ENCODE measurements around the gene OTX1. TPM values are rescaled to one million over a fixed set of nuclear protein-coding genes. Genes with fewer than 3 reads are reported as not detected.

OTX1 gene
- total RNA-seq, 1 experiment from 2014 or later = 14.4 TPM

GRCh38 chr2:63051795-63052333, 1.2 kb downstream of the OTX1 start:
- Histone ChIP-seq H3K27me3 (replicated peaks; ENCODE audit: control insufficient read depth, insufficient read depth, low read length) (no peaks in the 10 kb centered on the region), H3K36me3 (ENCODE audit: control insufficient read depth, insufficient read depth, low read length) (peaks cover 6% of the 10 kb centered on the region), H3K9me3 (0 out of 2 replicates have a peak, but pooled peaks cover 3% of the 10 kb centered on the region), H3K4me1 (no peaks in the 10 kb centered on the region), H3K4me3 (ENCODE audit: low read depth, low read length) (peak overlapping the region; percentile 52)
- Mint-ChIP-seq H3K36me3 (ENCODE audit: insufficient read depth, unreplicated experiment) (peaks cover 58% of the 10 kb centered on the region), H3K4me3 (ENCODE audit: unreplicated experiment) (peak overlapping the region; percentile 85), H3K27ac (ENCODE audit: unreplicated experiment) (peak overlapping the region; percentile 89), H3K4me1 (ENCODE audit: low read depth, unreplicated experiment) (no peaks in the 10 kb centered on the region), H3K27me3 (ENCODE audit: insufficient read depth, unreplicated experiment) (no peaks in the 10 kb centered on the region), H3K9me3 (ENCODE audit: unreplicated experiment) (no peaks in the 10 kb centered on the region)
- TF ChIP-seq, protein P1, sequence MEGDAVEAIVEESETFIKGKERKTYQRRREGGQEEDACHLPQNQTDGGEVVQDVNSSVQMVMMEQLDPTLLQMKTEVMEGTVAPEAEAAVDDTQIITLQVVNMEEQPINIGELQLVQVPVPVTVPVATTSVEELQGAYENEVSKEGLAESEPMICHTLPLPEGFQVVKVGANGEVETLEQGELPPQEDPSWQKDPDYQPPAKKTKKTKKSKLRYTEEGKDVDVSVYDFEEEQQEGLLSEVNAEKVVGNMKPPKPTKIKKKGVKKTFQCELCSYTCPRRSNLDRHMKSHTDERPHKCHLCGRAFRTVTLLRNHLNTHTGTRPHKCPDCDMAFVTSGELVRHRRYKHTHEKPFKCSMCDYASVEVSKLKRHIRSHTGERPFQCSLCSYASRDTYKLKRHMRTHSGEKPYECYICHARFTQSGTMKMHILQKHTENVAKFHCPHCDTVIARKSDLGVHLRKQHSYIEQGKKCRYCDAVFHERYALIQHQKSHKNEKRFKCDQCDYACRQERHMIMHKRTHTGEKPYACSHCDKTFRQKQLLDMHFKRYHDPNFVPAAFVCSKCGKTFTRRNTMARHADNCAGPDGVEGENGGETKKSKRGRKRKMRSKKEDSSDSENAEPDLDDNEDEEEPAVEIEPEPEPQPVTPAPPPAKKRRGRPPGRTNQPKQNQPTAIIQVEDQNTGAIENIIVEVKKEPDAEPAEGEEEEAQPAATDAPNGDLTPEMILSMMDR (IDR thresholded peaks at IDR 0.05; ENCODE audit: insufficient read depth in 1 of 2, low read depth in 1 of 2, low read length in 1 of 2, severe bottlenecking in 1 of 2, unreplicated experiment in 1 of 2) = no peak
- BruUV-seq (replicated peaks) = no TSS peak
- POLR2A ChIA-PET = interaction anchor here (0.6 kb wide), 1 partner anchor 812 kb away, joined by 4 read pairs; no protein-coding TSS in a partner anchor
- peak in 1 of 2 experiments; percentile 30 for DNase-seq
- CTCF ChIA-PET = interaction anchor here (0.6 kb wide), 1 partner anchor 1256 kb away, joined by 3 read pairs; no protein-coding TSS in a partner anchor
- intact Hi-C loops (cut with micrococcal nuclease; ENCODE audit: unreplicated experiment) = loop anchor here (2.0 kb wide), 1 partner anchor 141 kb away; no protein-coding TSS in a partner anchor

DNA sequence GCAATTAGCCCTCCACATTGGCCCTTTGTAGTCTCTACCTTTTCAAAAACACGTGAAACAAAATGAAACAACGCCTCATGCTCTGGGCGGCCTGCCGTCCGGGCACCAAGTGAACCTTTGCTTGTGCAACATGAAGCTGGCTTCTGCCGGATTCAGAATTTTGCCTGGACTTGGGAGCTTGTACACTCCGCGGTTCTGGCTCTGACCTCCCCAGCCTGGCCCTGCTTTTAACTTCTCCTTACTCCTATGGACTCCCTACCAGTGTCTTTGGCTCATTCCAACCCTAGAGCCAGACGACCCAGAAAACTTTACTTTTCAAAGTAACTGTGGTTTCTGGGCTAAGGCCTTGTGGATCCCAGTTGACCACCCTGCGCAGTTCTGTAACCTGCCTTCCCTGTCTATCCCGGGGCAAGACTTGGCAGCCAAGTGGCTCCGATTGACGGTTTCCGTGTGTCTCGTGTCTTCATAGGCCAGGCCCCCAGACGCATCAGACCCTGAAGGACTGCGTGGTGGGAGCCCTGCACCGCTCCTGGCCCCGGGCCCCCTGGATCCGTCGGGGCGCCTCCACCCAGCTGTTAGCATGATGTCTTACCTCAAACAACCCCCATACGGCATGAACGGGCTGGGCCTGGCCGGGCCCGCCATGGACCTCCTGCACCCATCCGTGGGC, 1.9 kb downstream of the OTX1 start:
- no TSS peak for BruUV-seq (replicated peaks)
- TF ChIP-seq, protein P1 (IDR thresholded peaks at IDR 0.05; ENCODE audit: insufficient read depth in 1 of 2, low read depth in 1 of 2, low read length in 1 of 2, severe bottlenecking in 1 of 2, unreplicated experiment in 1 of 2) = no peak
- H3K9me3 ChIP-seq = 0 out of 2 replicates have a peak, but pooled peaks cover 3% of the 10 kb centered on the region
- no peaks in the 10 kb centered on the region for H3K4me1 ChIP-seq
- DNase-seq = peak in 1 of 2 experiments; percentile 38
- H3K36me3 ChIP-seq (ENCODE audit: control insufficient read depth, insufficient read depth, low read length) = peaks cover 6% of the 10 kb centered on the region
- Mint-ChIP-seq H3K27ac (ENCODE audit: unreplicated experiment) (peak overlapping the region; percentile 48), H3K4me3 (ENCODE audit: unreplicated experiment) (peak overlapping the region; percentile 85), H3K36me3 (ENCODE audit: insufficient read depth, unreplicated experiment) (peaks cover 58% of the 10 kb centered on the region), H3K4me1 (ENCODE audit: low read depth, unreplicated experiment) (no peaks in the 10 kb centered on the region), H3K27me3 (ENCODE audit: insufficient read depth, unreplicated experiment) (no peaks in the 10 kb centered on the region), H3K9me3 (ENCODE audit: unreplicated experiment) (no peaks in the 10 kb centered on the region)
- intact Hi-C loops (cut with micrococcal nuclease; ENCODE audit: unreplicated experiment) = no loop called here
- ChIA-PET POLR2A (no interaction called here), CTCF (no interaction called here)
- H3K4me3 ChIP-seq (ENCODE audit: low read depth, low read length) = no peak overlapping the region
- H3K27me3 ChIP-seq (replicated peaks; ENCODE audit: control insufficient read depth, insufficient read depth, low read length) = no peaks in the 10 kb centered on the region

DNA sequence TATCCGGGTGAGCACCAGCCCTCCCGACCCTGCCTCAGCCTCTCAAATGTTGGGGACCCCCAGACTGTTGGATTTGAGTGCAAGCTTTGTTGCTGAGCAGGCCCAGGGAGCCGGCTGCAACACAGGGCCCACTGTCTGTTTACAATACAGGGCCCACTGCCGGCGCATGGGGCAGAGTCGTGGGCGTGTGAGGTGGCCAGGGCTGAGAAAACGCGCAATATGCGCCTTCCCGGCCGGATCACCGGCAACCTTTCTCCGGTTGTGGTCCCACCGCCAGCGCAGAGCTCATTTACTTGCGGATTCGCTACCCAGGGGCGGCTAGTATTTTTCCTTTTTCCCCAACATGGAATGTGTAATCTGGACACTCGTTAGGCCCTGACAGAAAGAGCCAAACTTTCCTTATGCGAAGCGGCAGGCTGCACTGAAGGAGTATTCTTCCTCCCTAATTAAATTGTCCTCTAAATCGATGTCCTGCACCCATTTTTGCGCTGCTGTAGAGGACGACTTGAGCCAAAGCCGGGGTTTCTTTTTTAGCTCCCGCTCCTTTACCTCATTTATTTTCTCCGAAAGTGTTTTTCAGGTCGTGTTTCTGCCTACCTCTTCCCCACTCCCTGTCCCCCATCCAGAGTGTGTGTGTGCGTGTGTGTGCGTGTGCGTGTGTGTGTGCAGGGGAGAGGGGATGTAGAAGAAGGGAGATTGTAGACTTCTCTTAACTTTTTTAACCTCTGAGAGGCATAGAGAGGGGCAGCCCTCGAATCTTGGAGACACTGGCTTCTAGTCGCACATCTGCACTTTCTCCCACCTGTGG, 2.7 kb downstream of the OTX1 start:
- H3K4me1 Mint-ChIP-seq (ENCODE audit: low read depth, unreplicated experiment) = no peaks in the 10 kb centered on the region
- ChIA-PET POLR2A (no interaction called here), CTCF (no interaction called here)
- 0 out of 2 replicates have a peak, but pooled peaks cover 3% of the 10 kb centered on the region for H3K9me3 ChIP-seq
- DNase-seq = no peak
- H3K36me3 Mint-ChIP-seq (ENCODE audit: insufficient read depth, unreplicated experiment) = peaks cover 53% of the 10 kb centered on the region
- H3K9me3 Mint-ChIP-seq (ENCODE audit: unreplicated experiment) = no peaks in the 10 kb centered on the region
- BruUV-seq (replicated peaks) = no TSS peak
- H3K27ac Mint-ChIP-seq (ENCODE audit: unreplicated experiment) = no peak overlapping the region
- H3K27me3 Mint-ChIP-seq (ENCODE audit: insufficient read depth, unreplicated experiment) = no peaks in the 10 kb centered on the region
- H3K4me1 ChIP-seq = no peaks in the 10 kb centered on the region
- H3K27me3 ChIP-seq (replicated peaks; ENCODE audit: control insufficient read depth, insufficient read depth, low read length) = no peaks in the 10 kb centered on the region
- no peak overlapping the region for H3K4me3 Mint-ChIP-seq (ENCODE audit: unreplicated experiment)
- intact Hi-C loops (cut with micrococcal nuclease; ENCODE audit: unreplicated experiment) = no loop called here
- TF ChIP-seq, protein P1 (IDR thresholded peaks at IDR 0.05; ENCODE audit: insufficient read depth in 1 of 2, low read depth in 1 of 2, low read length in 1 of 2, severe bottlenecking in 1 of 2, unreplicated experiment in 1 of 2) = no peak
- peaks cover 6% of the 10 kb centered on the region for H3K36me3 ChIP-seq (ENCODE audit: control insufficient read depth, insufficient read depth, low read length)
- H3K4me3 ChIP-seq (ENCODE audit: low read depth, low read length) = no peak overlapping the region

All from Caco-2 (cell line).